HG02798 (cell line): ENCODE data around the gene RFWD3.
A peak's percentile ranks its signal among the peaks of the same experiment; 100 is the strongest.

Experiments used
- ATAC-seq: cut with Tn5 transposase; IDR thresholded peaks from one replicate; pipeline ENCODE4 v1.9.1; 2021; ENCODE audit warnings: mild to moderate bottlenecking; ENCODE audit not compliant: unreplicated experiment, poor library complexity

The RFWD3 gene

DNA sequence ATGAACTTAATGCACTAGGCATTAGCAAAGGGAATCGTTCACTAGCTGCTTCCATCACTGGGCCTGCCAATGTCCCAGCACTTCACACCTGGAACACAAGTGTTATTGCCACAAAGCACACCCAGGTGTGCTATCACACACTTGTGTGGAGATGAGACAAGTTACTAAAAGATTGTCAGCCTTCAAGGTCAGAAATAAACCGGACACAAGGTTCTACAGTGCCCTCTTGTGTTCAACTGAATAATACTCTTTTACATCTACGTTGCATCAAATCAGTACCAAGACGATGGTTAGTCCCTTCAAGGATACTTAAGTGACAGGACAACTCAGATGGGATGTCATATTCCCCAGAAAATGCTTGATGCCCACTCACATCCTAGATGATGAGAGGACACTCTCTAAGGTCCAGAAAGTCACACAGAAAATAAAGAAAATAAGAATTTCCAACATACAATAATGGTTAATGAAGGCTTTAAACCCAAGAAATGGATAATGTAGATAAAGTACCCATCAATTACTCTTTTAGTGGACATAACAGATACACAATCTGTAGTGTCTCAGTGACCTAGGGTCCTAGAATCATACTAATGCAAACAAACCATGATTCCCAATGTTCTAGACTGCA lies 43.4 kb downstream of the RFWD3 start:
- ATAC-seq, result peak; percentile 48

DNA sequence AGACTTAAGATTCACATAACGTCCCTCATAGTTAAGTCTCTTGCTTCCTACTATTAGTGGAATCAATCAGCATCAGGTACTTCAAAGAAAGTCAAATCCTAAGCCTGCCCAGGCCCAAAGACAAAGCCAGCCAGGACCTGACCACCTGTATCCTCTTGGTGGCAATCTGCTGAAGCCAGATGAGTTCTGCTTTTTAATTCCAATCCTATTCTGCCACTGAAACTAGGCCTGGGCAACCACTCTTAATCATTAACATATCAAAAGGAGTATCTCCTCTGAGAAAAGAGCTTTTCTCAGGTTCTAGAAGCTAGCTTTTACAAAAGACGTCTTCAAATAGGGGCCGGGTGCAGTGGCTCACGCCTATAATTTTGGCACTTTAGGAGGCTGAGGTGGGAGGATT lies 44.7 kb downstream of the RFWD3 start:
- ATAC-seq, result no peak

DNA sequence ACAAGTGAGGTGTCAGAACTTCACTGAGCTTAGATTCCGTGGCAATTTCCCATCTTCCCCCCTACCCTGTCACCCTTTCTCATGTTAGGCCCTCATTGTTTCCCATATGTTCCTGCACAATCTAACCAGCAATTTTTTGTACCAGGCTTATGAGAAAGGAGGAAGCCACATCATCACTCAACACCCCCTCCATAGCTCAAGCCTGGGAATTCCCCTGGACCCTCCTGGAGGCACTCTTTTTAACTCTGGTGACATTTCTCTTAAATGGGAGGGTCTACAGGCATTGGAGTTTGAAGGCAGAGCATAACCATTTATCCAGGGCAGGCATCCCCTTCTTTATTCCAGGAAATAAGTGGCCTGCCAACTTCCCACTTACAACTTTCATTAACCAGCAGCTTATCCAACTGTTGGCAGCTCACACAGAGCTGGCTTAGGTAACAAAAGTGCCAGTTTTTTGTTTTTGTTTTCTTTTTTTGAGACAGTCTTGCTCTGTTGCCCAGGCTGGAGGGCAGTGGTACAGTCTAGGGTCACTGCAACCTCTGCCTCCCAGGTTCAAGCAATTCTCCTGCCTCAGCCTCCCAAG lies 49.4 kb downstream of the RFWD3 start:
- no peak for ATAC-seq

DNA sequence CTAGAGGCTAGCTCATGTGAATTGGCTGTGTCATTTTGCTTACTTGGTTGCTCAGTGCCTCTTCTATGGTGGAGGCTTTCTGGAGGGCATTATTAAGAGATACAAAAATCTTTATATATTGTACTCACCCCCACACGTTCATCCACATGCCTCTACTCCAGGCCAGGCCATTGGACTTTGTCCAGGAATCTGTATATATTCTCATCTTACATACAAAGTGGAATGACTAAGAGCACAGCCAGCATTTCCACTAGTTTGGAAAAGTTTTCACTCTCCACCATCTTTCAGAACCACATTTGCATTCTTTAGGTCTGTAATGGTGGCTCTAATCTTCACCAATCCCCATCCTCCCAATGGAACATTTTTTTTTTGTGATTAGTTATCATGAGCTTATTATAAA lies 55.0 kb downstream of the RFWD3 start:
- no peak for ATAC-seq

DNA sequence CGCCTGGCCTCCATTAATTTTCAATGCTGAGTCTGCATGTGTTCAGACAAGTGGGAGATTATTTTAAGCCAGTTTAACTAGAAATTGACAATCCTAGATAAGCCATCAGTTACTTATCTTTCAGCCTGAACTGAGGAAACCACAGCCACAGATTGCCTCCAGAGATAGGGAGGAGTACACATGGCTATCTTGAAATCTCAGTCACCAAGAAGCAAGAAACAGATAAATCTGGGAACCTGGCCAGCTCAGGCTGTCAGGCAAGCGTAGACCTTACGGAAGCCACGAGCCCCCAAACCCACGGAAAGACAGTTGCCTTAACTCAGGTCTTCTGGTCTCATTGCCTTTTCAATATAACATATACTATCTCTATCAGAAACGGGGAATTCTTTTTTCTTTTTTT lies 57.7 kb downstream of the RFWD3 start:
- ATAC-seq, result no peak

DNA sequence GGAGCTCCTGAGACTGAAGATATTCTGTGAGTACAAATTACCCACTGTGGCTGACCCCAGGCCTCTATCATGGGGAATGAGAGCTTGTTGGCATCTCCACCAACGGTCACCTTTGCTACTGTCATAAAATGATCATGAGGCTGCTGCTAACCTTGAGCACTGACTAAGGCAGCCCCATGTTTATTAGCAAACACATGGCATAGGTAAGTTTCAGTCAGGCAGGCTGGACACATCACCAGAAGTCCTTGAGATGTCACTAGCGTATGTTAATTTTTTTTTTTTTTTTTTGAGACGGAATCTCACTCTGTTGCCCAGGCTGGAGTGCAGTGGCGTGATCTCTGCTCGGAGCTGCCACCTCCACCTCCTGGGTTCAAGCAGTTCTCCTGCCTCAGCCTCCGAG lies 58.3 kb downstream of the RFWD3 start:
- no peak for ATAC-seq

DNA sequence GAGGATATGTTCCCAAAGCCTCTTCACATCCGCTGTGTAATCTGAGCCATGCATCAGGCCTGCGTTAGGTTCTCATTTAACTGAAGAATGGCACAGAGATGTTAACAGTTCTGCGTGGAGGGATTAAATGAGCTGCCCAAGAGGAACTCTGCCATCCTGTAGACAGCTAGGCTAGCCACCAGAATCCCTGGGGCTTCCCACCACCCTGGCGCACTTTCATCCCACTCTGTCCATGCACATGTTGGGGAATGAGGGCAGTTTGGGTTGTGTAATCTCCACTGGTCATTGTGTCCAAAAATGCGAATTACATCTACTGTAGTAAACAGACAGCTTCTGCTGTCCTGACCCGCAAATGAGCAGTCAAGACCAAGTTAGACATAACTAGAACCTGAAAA lies 58.7 kb downstream of the RFWD3 start:
- no peak for ATAC-seq

DNA sequence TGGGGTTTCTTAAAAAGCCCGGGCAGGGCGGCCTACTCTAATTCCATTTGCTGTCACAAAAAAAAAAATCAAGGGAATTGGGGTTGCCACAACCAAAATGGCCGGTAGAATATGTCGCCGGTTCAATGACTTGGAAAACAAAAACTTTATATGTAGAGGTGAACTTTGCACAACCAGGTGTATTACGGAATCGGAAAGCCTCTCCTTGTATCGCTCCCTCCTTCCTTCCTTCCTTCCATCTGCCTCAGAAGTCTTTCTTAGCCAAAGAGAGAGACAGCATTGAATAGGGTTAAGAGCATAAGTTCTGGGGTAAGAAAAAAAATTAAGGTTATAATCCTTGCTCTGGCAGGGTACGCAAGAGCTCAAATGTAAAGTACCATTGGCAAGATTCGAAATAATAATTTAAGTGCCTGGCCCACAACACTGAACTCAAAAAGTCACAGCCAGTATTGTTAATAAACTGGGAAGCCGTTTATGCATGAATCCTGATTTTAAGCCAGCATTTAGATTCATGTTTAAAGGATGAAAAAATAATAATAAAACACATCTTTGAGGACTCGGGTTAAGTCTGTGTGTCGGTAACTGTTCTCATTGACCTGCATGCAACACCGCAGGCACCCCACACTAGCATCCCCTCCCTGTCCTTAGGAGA lies 59.2 kb downstream of the RFWD3 start:
- no peak for ATAC-seq

DNA sequence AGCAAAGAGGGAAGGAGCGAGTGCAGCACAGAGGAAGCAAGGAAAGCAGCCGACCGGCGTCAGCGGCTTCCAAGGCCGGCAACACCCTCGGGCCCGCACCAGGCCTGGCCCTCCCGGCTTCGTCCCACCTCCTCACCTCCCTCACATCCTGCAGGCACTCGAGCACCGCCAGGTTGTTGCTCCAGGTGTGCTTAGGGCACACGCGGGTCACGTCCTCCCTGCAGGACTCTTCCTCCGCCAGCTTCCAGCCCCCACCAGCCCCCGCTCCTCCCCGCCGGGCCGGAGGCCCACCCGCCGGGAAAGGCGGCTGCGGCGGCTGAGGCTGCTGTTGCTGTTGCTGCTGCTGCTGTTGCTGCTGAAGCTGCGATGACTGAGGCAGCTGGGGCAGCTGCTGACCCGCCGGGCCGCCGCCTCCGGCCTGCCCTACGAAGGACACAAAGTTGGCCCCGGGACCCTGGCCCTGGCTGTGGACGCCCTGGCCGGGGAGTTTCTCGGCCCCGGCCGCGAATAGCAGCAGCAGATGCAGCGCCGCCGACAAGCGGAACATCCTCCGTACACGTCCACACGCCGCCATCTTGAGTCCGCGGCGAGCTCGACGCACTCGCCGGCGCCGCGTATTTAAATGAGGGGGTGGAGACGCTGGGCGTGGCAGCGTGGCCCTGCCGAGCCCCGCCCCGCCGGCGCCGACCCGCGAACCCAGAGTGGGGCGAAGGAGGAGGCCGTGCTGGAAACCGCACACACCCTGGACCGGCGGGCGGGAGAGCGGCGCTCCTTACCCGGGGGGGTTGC lies 60.0 kb downstream of the RFWD3 start, which contains the start of gene GLG1:
TSS of gene GLG1 (minus strand) at position 594 of the 789 bp plus-strand sequence. CDS start at position 574, 20 bp downstream.
- peak; percentile 97 for ATAC-seq

DNA sequence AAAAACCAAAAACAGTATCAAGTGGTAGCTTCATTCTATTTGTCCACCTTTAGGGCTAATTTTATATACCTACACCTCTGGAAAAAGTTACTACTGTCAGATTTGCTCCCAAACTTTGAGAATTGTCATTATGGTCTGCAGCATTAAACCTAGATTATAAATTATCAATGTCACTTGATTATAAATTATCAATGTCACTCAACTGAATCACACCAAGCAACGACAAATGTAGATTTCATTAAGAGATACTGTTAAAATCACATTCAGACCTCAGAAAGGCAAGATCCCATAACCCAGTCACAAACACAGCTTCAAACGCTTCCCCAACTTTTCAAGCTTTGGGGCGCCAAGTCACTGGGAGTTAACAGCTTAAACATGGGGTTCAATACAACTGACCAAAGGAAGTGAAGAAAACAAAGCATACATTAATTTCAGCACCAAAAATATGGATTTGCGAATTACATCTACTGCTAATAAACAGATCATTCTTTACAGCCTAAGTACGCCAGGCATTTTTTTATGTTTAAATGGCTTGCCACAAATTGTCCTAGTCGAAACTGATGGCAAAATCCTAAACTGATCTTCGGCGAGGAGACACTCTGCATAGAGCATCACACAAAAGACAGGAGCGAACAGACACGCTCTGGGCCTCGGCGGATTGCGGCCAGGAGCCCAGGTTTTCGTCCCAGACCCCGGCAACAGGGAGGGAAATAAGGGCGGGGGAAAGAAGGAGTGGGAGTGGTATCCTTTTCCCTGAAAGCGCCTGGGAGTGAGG lies 60.7 kb downstream of the RFWD3 start:
- no peak for ATAC-seq

DNA sequence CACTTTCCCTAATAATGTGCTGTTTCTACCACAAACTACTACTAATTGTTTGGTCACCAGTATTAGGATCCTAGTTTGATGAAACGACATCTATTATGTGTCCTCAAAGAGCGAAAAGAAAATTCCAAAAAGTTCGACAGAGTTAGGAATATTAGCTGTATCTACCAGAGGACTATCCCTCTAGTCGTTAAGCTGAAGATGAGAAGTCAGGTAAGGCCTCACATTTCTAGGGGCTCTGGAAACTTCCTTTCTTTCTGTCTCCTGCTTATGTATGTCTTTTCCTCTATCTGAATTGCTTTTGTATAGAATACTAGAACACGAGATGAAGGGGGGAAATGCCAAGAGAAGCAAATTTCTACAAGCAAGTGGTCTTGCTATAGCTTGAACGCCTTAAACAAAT lies 61.3 kb downstream of the RFWD3 start:
- no peak for ATAC-seq

DNA sequence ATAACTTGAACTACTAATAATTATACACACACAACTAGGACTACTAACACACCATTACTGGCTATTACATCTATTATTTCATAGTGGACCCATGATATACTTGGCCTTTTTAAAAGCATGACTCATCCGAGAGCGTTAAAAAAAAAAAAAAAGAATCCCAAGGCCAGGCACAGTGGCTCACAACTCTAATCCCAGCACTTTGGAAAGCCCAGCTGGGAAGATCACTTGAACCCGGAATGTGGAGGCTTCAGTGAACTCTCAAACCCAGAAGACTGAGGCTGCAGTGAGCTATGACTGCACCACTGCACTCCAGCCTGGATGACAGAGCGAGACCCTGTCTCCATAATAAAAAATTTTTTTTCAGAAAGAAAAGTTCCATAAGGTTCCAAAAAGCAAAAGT lies 62.8 kb downstream of the RFWD3 start:
- ATAC-seq, result no peak

DNA sequence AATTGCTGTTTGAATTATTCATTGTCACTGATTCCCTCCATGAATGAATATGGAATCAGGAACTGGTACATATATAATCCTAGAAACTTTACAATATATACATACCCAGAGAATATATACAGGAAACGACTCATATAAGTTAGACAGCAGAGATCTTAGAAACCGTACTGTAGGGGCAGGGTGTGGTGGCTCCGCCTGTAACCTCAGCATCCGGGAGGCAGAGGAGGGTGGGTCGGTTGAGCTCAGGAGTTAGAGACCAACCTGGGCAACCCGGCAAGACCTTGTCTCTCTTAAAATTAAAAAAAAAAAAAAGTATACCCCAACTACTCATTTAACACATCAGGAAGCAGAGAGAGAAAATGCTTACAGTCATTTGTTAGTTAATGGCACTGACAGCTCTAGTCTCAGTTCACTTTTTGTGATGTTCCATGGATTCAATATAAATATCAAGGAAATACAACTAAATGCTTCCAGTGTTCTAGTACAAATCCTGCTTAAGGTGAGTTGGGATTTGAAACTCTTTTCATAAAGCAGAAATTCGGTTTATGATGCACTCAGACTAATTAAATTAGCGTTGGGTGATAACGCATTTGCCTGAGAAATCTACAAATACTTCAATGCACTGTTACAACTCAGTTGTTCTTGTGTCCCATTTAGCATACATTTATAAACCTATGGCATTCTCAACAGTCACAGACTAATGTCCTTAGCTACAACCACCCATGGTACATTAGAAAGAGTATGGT lies 65.4 kb downstream of the RFWD3 start:
- no peak for ATAC-seq

DNA sequence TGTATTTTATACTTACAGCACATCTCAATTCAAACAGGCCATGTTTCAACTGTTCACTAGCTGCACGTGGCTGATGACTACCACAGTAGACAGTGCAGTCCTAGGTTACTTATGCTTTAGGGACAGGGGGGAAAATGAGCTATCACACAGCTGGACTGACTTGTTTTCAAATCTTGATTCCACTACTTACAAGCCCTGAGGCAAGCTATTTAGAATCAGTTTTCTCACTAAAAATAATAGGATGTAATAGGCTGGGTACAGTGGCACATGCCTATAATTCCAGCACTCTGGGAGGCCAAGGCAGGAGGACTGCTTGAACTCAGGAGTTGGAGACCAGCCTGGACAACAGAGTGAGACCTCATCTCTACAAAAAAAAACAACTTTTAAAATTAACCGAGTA lies 70.1 kb downstream of the RFWD3 start:
- ATAC-seq, result no peak

DNA sequence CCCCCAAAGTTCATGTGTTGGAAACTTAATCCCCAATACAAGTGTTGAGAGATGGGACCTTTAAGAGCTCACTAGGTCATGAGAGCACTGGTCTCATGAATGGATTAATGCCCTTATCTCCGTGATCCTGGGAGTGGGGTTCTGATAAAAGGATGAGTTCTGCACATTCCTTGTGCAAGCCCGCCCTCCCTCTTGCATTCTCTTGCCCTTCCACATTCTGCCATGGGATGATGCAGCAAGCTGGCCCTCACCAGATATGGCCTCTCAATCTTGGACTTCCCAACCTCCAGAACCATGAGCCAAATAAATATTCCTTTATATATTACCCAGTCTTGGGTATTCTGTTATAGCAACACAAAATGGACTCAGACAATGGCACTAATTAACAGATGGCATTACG lies 73.8 kb downstream of the RFWD3 start:
- ATAC-seq, result no peak

DNA sequence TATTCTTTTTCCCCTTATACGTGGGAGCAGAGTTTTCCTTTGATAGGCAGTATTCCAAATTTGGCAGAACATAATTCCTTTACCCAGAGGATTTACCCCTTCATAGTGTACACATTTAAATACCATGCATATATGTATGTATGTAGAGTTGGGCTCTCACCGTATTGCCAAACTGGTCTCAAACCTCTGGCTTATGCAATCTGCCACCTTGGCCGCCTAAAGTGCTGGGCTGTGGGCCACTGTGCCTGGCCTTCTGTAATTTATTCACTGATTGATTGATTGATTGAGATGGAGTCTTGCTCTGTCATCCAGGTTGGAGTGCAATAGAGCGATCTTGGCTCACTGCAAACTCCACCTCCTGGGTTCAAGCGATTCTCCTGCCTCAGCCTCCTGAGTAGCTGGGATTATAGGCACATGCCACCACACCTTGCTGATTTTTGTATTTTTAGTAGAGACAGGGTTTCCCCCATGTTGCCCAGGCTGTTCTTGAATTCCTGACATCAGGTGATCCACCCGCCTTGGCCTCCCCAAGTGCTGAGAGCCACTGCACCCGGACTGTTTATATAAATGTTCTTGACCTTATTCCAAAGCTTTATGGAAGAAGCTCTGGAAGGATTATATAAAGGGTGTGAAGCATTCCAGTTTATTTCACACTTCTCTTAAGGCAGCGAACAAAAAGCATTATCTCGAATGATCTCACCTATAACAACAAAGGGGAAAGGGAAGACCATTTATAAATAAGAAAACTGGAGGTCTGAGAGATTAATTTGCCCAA lies 74.6 kb downstream of the RFWD3 start:
- no peak for ATAC-seq

DNA sequence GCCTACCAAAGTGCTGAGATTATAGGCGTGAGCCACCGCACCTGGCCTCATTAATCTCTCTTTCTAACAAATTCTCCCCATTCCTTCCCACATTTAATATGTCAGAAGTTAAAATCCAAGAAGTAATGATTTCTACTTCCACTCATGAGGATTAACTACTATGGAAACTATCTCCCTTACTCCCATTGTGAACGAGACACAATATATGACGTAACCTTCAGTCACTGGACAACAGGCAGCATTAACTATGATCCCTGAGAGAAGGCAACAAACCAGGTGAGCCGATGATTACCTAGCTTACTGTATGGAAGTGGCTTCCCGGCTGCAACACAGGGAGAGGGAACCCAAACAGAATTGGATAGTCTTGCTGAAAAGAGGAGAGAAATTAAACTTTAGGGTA lies 79.7 kb downstream of the RFWD3 start:
- no peak for ATAC-seq

DNA sequence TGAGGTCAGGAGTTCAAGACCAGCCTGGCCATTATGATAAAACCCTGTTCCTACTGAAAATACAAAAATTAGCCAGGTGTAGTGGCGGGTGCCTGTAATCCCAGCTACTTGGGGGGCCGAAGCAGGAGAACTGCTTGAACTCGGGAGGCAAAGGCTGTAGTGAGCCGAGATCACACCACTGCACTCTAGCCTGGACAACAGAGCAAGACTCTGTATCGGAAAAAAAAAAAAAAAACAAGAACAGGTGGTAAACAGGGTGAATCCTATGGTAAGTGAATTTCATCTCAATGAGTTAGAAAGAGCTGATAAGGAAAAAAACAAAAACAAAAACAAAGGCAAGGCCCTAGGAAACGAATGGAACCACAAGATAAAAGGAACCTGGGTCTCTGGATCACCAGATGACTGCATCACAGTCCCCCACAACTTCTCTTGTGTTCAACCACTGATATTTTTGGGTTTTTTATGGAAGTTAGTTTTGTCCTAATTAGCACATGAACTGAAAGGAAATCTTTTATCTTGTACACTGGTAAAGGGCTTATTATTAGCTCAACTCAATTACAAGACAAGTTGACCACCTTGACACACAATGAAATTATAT lies 80.7 kb downstream of the RFWD3 start:
- ATAC-seq, result no peak
